HepG2 (cell line): ENCODE data around the gene HSD3B7. TPM values are rescaled to one million over a fixed set of nuclear protein-coding genes. Genes with fewer than 3 reads are reported as not detected.
A peak's percentile ranks its signal among the peaks of the same experiment; 100 is the strongest.

Experiments used
- AGO2 ChIP-seq: fragments of 200-400 bp; formaldehyde crosslinking; optimal IDR thresholded peaks from 2 replicates; pipeline ENCODE3; 2017; ENCODE audit warnings: mild to moderate bottlenecking, low read depth, low read length, moderate library complexity
- EP300 ChIP-seq, 3 experiments: sonication (generic) in 1 of 3; formaldehyde crosslinking in 1 of 3; IDR thresholded peaks; 2 replicates each; pipeline versions ENCODE4 v1.5.1 to v1.6.1; 2011 to 2020; ENCODE audit warnings: low read depth in 2 of 3, low read length in 2 of 3, borderline replicate concordance in 1 of 3, improper control_type of control experiment in 1 of 3, mild to moderate bottlenecking in 1 of 3, missing genetic modification reagents in 1 of 3, moderate library complexity in 1 of 3
- FLYWCH1 ChIP-seq: sonication (generic); formaldehyde crosslinking; IDR thresholded peaks from 2 replicates; pipeline ENCODE4 v1.8.1; 2023; ENCODE audit warnings: mild to moderate bottlenecking, missing genetic modification reagents
- JUND ChIP-seq: sonication (generic); formaldehyde crosslinking; IDR thresholded peaks from 2 replicates; pipeline ENCODE4 v1.8.0; 2022; ENCODE audit warnings: mild to moderate bottlenecking, missing genetic modification reagents
- RXRA ChIP-seq: sonication (generic); formaldehyde crosslinking; IDR thresholded peaks from 2 replicates; pipeline ENCODE4 v1.5.1; 2020; ENCODE audit warnings: missing genetic modification reagents
- U2AF1 ChIP-seq: fragments of 200-400 bp; formaldehyde crosslinking; optimal IDR thresholded peaks from 2 replicates; pipeline ENCODE3; 2017; ENCODE audit warnings: mild to moderate bottlenecking, low read depth, low read length
- ZBTB2 ChIP-seq: sonication (generic); formaldehyde crosslinking; IDR thresholded peaks from 2 replicates; pipeline ENCODE4 v1.8.0; 2022; ENCODE audit warnings: low read depth, missing genetic modification reagents
- ZHX2 ChIP-seq, 2 experiments: sonication (generic) in 1 of 2; formaldehyde crosslinking in 1 of 2; IDR thresholded peaks; 2 replicates each; pipeline versions ENCODE4 v1.6.1 to v1.9.0; 2014 to 2022; ENCODE audit warnings: antibody characterized with exemption in 1 of 2, borderline replicate concordance in 1 of 2, inconsistent platforms in 1 of 2, low read depth in 1 of 2, missing genetic modification reagents in 1 of 2
- ZNF318 ChIP-seq: sonication (generic); formaldehyde crosslinking; IDR thresholded peaks from 2 replicates; pipeline ENCODE4 v1.4.0; 2020; ENCODE audit warnings: mild to moderate bottlenecking, missing genetic modification reagents
- ZNF331 ChIP-seq: sonication (generic); formaldehyde crosslinking; IDR thresholded peaks from 2 replicates; pipeline ENCODE4 v1.4.0; 2020; ENCODE audit warnings: missing genetic modification reagents
- ZNF598 ChIP-seq: sonication (generic); formaldehyde crosslinking; IDR thresholded peaks from 2 replicates; pipeline ENCODE4 v1.5.1; 2020; ENCODE audit warnings: mild to moderate bottlenecking, missing genetic modification reagents, borderline replicate concordance
- polyA plus RNA-seq, 8 experiments: library from polyadenylated mRNA; depleted of rRNA in 3 of 8; stranded (reverse) in 7 of 8; unstranded in 1 of 8; fragments of >200 nt; fragmentation: Illumina TruSeq in 4 of 8; extraction: Trizol in 4 of 8; gene quantifications; 2 replicates each; pipeline versions ENCODE4 v1.2.1 to v1.2.3, GENCODE V29; 2011 to 2016; ENCODE audit warnings: low read depth in 4 of 8, missing spikeins in 1 of 8, mixed read lengths in 1 of 8; ENCODE audit not compliant: insufficient read depth in 1 of 8
- total RNA-seq, 5 experiments: library from RNA; depleted of rRNA; stranded (reverse); fragments of >200 nt; fragmentation: Illumina TruSeq; extraction: Trizol; gene quantifications; 2 replicates each; pipeline ENCODE4 v1.2.3, GENCODE V29; 2016; ENCODE audit warnings: low read depth in 1 of 5

Gene HSD3B7
- total and polyA plus RNA-seq, 2 of the 13 experiments (the other 11 are each of a cell fraction or from before 2014, with no cell fraction given): 32.9 to 69.7 TPM

- no peak; the same call in 1 of the 2 replicates for TF ChIP-seq ZHX2 (IDR thresholded peaks at IDR 0.05; ENCODE audit: low read depth)
- TF ChIP-seq ZHX2 (CRISPR knock-in tag; IDR thresholded peaks at IDR 0.05; ENCODE audit: borderline replicate concordance): no peak
- TF ChIP-seq ZNF331 (CRISPR knock-in tag): peak; percentile 53; the same call in 1 of the 2 replicates
- no peak for TF ChIP-seq U2AF1
- TF ChIP-seq EP300 (IDR thresholded peaks at IDR 0.05; ENCODE audit: low read depth in 2 of 2, low read length in 2 of 2): no peak
- no peak for TF ChIP-seq EP300 (CRISPR knock-in tag; IDR thresholded peaks at IDR 0.05; ENCODE audit: borderline replicate concordance)
- no peak; the same call in 1 of the 2 replicates for TF ChIP-seq JUND (CRISPR knock-in tag)
- TF ChIP-seq FLYWCH1 (CRISPR knock-in tag): no peak
- TF ChIP-seq RXRA (CRISPR knock-in tag): no peak; the same call in 1 of the 2 replicates
- TF ChIP-seq AGO2: no peak
- 0 out of 2 replicates have a peak, but pooled peaks have one; percentile 30 for TF ChIP-seq ZNF318 (CRISPR knock-in tag)
- TF ChIP-seq ZBTB2 (CRISPR knock-in tag): no peak
- peak; percentile 94; the same call in 1 of the 2 replicates for TF ChIP-seq ZNF598 (CRISPR knock-in tag)
Measured at GRCh38 chr16:30985401-30986128, 558 bp downstream of the HSD3B7 start (continued).
